Esophagus squamous epithelium (tissue), 4 donors: ENCODE measurements around the gene RSF1.

Experiments used
- POLR2A ChIP-seq, 4 donors: fragments of 450-650 bp; IDR thresholded peaks; one replicate each; pipeline ENCODE4 v1.6.1; 2017; ENCODE audit warnings: antibody characterized with exemption in 4 of 4, mild to moderate bottlenecking in 4 of 4, moderate library complexity in 3 of 4
- TF ChIP-seq, protein P1 (sequence below), 6 experiments: fragments of 450-650 bp in 4 of 6; fragments of 200-600 bp in 2 of 6; sonication (generic) in 2 of 6; IDR thresholded peaks; one replicate each; pipeline ENCODE4 v1.5.1; 2016 to 2019; ENCODE audit warnings: antibody characterized with exemption in 6 of 6, mild to moderate bottlenecking in 4 of 6, moderate library complexity in 4 of 6

DNA sequence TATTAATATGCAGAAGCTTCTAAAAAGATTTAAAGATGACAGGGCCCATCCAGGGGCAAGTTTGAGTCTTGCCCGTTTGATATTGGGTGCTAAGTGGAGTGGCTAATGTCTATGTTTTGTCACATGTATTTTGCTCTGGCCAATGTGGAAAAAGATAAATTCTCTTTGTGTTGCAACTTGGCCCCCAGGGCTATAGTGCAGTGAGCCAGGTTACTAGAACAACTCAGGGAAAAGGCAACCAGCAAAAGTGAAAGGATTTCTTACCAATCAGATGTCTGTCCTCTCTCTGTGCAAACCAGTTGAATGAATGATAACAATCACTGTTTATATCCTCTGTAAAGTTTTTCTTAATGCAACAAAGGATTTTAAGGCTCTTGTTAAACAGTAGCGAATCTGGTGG is 178.3 kb downstream of the RSF1 start:
- TF ChIP-seq, protein P1, sequence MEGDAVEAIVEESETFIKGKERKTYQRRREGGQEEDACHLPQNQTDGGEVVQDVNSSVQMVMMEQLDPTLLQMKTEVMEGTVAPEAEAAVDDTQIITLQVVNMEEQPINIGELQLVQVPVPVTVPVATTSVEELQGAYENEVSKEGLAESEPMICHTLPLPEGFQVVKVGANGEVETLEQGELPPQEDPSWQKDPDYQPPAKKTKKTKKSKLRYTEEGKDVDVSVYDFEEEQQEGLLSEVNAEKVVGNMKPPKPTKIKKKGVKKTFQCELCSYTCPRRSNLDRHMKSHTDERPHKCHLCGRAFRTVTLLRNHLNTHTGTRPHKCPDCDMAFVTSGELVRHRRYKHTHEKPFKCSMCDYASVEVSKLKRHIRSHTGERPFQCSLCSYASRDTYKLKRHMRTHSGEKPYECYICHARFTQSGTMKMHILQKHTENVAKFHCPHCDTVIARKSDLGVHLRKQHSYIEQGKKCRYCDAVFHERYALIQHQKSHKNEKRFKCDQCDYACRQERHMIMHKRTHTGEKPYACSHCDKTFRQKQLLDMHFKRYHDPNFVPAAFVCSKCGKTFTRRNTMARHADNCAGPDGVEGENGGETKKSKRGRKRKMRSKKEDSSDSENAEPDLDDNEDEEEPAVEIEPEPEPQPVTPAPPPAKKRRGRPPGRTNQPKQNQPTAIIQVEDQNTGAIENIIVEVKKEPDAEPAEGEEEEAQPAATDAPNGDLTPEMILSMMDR (IDR thresholded peaks at IDR 0.05), result no peak
- TF ChIP-seq POLR2A (IDR thresholded peaks at IDR 0.05), result no peak
